B cell (primary cell): Measurements from ENCODE around the gene FBLN2.

Experiments
- CTCF ChIP-seq: fragments of 200-600 bp; IDR thresholded peaks from one replicate; pipeline ENCODE4 v1.8.0; 2022; ENCODE audit warnings: antibody characterized with exemption, mild to moderate bottlenecking
- EZH2 ChIP-seq: IDR thresholded peaks from 2 replicates; pipeline ENCODE4 v1.6.1; 2012; ENCODE audit warnings: borderline replicate concordance, low read depth, mild to moderate bottlenecking, moderate library complexity, low read length; ENCODE audit not compliant: insufficient read depth, poor library complexity, severe bottlenecking

GRCh38 chr3:13557926-13558325 lies 9.0 kb downstream of the FBLN2 start:
- TF ChIP-seq EZH2 (no peak), CTCF (no peak)
